Activated naive CD4-positive, alpha-beta T cell treated with anti-CD3 and anti-CD28 coated beads for 36 hours (primary cell): ENCODE data around the gene SEL1L3. TPM values are rescaled to one million over a fixed set of nuclear protein-coding genes. Genes with fewer than 3 reads are reported as not detected.

ENCODE experiments used
- CTCF ChIA-PET: fragments of 350-600 bp; sonication (Branson Sonifier 250); formaldehyde crosslinking; loops from one replicate; lab custom pipeline; 2021; ENCODE audit warnings: antibody characterized with exemption; lab: Charles Lee
- DNase-seq: peaks from one replicate; pipeline ENCODE4 v3.0.0-alpha.2; 2020
- H3K27ac Mint-ChIP-seq: one replicate; pipeline ENCODE4 v1.8.0; 2021; ENCODE audit warnings: mild to moderate bottlenecking, mixed read lengths
- H3K27me3 Mint-ChIP-seq: one replicate; pipeline ENCODE4 v1.8.0; 2021; ENCODE audit warnings: low read depth, mixed read lengths
- H3K36me3 Mint-ChIP-seq: one replicate; pipeline ENCODE4 v1.8.0; 2021; ENCODE audit warnings: low read depth, mixed read lengths
- H3K4me1 Mint-ChIP-seq: one replicate; pipeline ENCODE4 v1.8.0; 2021; ENCODE audit warnings: low read depth, mixed read lengths
- H3K4me3 Mint-ChIP-seq: one replicate; pipeline ENCODE4 v1.8.0; 2021; ENCODE audit warnings: mild to moderate bottlenecking, moderate library complexity, mixed read lengths
- H3K9me3 Mint-ChIP-seq: one replicate; pipeline ENCODE4 v1.8.0; 2021; ENCODE audit warnings: mixed read lengths
- intact Hi-C: fragments of 100-400 bp; cut with micrococcal nuclease; formaldehyde crosslinking; loops from one replicate; pipeline ENCODE4 v1.15.1; 2023
- total RNA-seq, 2 experiments: library from RNA; stranded (reverse); gene quantifications; one replicate each; pipeline ENCODE4 v1.2.3, GENCODE V29; 2021

SEL1L3 gene
- total RNA-seq, 2 experiments from 2014 or later, result 32.3 to 38.2 TPM

DNA sequence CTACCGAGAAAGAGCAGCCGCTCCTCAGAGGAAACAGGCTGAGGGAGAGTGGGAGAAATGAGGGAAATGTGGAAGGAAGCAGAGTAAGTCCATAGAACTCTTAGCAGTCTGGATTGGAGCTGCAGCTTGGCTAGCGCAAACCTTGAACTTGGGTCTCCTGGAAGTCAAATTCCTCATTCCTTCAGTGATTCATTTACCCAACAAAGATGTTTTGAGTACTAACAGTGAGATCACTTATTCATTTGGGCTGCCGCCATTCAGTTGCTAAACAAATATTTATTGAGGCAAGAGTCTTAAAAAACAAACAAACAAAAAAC, 51.5 kb downstream of the SEL1L3 start:
- H3K9me3 Mint-ChIP-seq, result no peaks in the 10 kb centered on the region
- no peaks in the 10 kb centered on the region for H3K27me3 Mint-ChIP-seq
- CTCF ChIA-PET, result no interaction called here
- no peak overlapping the region for H3K4me3 Mint-ChIP-seq
- no peak overlapping the region for H3K27ac Mint-ChIP-seq
- no peak for DNase-seq
- intact Hi-C loops, result no loop called here
- H3K4me1 Mint-ChIP-seq, result no peaks in the 10 kb centered on the region
- peaks cover 28% of the 10 kb centered on the region for H3K36me3 Mint-ChIP-seq

DNA sequence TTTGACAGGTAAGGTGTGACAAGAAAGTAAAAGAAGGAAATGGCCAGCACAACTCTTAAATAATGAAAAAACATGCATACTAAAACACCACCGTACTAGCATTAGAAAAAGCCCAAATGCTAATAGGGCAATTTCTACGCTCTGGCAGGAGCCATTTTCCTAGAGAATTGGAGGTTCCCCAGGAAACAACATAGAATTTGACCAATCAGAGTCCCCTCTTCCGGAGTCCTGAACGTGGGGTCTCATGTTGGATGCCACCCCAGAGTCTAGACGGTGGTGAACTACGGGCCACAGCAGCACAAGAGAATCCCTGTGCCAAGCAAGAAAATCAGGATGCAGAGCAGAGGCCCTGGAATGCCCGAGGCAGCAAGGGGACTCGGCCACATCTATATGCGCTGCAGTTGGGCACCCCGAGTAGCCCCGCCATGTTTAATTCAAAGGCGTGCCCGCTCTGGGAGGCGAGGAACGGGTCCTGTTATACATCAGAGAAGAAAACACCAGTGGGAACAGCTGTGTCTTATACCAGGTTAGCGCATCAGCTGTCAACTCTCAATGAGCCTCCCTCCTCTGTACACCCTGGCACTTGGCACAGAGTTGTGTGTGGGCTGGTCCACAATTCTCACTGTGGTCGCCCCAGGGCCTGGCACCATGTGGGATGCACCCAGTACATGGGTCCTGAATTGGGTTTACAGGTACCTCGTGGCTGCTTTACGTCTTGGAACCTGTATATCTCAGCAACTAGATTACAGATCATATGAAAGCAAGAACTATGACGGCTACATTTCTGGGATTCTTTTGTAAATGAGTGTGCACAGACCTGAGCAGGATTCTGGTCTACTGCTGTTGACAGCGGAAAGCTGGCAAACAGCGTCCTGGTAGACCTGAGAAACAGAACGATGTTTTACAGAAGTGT, 52.1 kb downstream of the SEL1L3 start:
- Mint-ChIP-seq H3K9me3 (no peaks in the 10 kb centered on the region), H3K36me3 (peaks cover 27% of the 10 kb centered on the region), H3K4me3 (no peak overlapping the region), H3K4me1 (no peaks in the 10 kb centered on the region), H3K27me3 (no peaks in the 10 kb centered on the region), H3K27ac (no peak overlapping the region)
- DNase-seq, result no peak
- intact Hi-C loops, result no loop called here
- CTCF ChIA-PET, result no interaction called here

DNA sequence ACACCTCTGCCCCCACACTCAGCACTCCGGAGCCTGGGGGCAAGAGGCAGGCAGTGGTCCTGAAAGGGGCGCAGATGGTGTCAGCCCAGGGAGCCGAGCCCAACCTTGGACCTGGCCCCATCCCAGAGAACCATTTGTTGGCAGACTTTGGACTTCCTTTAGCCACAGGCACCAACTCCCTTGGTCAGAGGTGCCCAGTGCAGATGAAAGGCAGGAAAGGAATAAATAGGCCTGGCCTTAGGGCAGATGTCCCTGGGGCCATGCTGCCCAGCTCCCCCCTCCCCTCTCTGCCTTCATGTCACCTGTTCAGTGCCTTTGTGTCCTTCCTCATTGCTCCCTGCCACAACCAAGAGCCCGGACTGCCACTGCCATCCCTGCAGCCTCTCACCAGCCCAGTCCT, 52.8 kb downstream of the SEL1L3 start:
- Mint-ChIP-seq H3K4me1 (no peaks in the 10 kb centered on the region), H3K36me3 (peaks cover 27% of the 10 kb centered on the region), H3K27me3 (no peaks in the 10 kb centered on the region), H3K9me3 (no peaks in the 10 kb centered on the region), H3K27ac (no peak overlapping the region), H3K4me3 (no peak overlapping the region)
- DNase-seq, result no peak
- CTCF ChIA-PET, result no interaction called here
- intact Hi-C loops, result no loop called here

DNA sequence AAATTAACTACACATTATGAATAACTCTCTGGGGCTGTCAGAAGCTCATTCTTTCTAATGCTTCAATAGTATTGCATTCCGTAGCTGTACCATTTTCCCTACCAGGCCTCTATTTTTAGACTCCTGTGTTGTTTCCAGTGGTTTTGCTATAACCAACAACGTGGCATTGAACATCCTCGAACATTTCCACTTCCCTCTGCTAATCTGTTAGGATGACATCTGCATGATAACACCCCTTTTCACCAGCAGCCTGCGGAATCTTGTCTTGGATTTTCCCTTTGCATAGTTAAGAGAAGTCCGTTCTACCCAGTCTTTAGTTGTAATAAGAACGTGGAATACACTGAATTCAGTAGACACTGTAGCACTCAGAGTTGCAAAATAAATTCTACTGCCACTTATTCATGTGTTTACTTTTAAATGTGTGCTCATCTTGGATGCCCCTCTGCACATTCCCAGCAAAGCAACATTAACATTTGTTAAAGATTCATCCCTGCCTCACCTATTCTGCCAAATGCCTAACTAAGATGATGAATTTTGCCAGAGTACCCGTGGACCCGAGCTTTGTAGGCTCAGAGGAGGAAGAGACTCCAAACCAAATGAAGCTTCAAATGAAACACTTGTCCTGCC, 55.6 kb downstream of the SEL1L3 start:
- Mint-ChIP-seq H3K4me3 (no peak overlapping the region), H3K9me3 (no peaks in the 10 kb centered on the region), H3K27me3 (no peaks in the 10 kb centered on the region), H3K4me1 (no peaks in the 10 kb centered on the region), H3K27ac (no peak overlapping the region), H3K36me3 (peaks cover 24% of the 10 kb centered on the region)
- intact Hi-C loops, result no loop called here
- CTCF ChIA-PET, result interaction anchor here (0.8 kb wide), 1 partner anchor 55 kb away, joined by 5 read pairs; no protein-coding TSS in a partner anchor
- no peak for DNase-seq

DNA sequence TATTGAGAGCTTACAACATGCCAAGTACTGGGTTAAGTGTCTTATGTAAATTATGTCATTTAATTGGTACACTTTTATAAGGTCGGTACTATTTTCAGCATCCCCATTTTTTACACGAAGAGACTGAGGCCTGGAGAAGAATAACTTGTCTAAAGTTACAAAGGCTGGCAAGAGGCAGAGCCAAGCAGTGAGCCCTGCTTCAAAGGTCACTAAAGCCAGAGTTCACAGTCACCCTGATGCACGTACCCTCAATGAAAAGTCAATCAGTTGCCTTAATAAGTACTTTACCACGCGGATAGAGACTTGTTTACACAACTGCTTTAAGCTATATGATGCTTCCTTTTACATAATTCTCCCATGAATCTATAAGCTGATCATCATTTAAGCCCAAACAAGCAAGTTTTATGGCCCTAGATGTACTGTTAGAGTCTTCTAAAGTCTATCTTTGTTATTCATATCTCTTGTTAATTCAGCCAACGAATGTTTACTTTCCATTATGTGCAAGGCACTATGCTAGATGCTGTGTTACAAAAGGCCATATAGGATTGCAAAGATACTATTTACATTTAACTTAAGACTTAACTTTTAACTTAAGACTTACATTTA, 57.4 kb downstream of the SEL1L3 start:
- H3K27ac Mint-ChIP-seq, result no peak overlapping the region
- intact Hi-C loops, result no loop called here
- no peak overlapping the region for H3K4me3 Mint-ChIP-seq
- CTCF ChIA-PET, result no interaction called here
- H3K36me3 Mint-ChIP-seq, result peaks cover 37% of the 10 kb centered on the region
- H3K9me3 Mint-ChIP-seq, result no peaks in the 10 kb centered on the region
- H3K4me1 Mint-ChIP-seq, result no peaks in the 10 kb centered on the region
- no peaks in the 10 kb centered on the region for H3K27me3 Mint-ChIP-seq
- DNase-seq, result no peak

DNA sequence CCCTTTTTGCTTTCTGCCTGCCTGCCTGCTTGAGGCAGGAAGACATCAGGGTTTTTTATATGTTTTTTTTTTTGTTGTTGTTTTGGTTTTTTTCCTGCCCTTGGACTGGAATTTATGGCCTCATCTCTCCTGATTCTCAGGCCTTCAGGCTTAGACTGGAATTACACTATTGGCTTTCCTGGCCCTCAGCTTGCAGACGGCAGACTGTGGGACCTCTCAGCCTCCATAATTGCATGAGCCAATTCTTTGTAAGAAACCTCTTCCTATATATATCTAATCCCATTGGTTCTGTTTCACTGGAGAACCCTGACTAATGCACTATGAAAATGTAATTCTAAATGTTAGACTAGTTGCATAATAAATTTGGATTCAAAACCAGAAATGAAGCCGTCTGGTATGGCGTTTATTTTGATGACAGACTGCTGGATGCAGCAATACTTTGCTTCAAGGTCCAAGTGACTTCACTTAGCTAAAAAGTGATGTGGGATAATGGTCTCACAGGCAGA, 59.0 kb downstream of the SEL1L3 start:
- Mint-ChIP-seq H3K4me1 (no peaks in the 10 kb centered on the region), H3K9me3 (no peaks in the 10 kb centered on the region), H3K27me3 (no peaks in the 10 kb centered on the region), H3K4me3 (no peak overlapping the region), H3K27ac (no peak overlapping the region), H3K36me3 (peaks cover 43% of the 10 kb centered on the region)
- no peak for DNase-seq
- CTCF ChIA-PET, result no interaction called here
- intact Hi-C loops, result no loop called here

DNA sequence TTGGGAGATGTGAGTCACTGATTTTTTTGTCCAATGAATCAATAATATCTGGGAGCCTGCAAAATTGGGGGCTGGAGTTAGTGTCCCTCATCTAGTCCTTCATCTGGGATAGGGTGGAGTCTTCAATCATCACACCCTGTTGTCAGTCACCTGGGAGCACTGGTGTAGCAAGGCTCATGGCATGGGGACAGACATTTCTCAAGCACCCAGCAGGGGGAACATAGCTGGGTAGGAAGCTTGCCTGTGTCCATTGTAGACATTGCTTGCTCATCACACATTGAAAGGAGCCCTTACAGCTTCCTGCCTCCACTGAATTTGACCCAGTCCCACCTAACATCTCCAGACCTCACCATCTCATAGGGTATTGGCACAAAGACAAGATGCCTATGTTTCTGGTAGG, 61.2 kb downstream of the SEL1L3 start:
- no peak overlapping the region for H3K4me3 Mint-ChIP-seq
- CTCF ChIA-PET, result no interaction called here
- H3K36me3 Mint-ChIP-seq, result peaks cover 47% of the 10 kb centered on the region
- no peaks in the 10 kb centered on the region for H3K9me3 Mint-ChIP-seq
- H3K27ac Mint-ChIP-seq, result no peak overlapping the region
- no peaks in the 10 kb centered on the region for H3K27me3 Mint-ChIP-seq
- no peak for DNase-seq
- intact Hi-C loops, result no loop called here
- H3K4me1 Mint-ChIP-seq, result no peaks in the 10 kb centered on the region

DNA sequence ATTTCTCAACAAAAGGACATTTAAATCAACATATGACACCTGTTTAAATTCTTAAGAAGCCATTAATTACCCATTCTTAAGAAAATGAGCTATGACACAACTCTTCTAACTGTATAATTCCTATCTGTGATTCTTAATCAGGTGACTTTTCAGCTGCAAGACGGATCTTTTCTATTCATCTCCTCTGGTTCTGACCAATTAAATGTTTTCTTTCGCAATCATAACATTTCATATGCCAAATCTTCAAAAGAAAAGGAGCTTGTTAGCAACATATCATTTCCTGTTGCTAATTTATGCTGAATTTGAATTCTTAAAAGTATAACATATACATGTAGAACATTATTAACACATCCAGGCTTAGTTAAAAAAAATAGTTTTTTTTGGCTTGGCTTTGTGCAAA, 62.5 kb downstream of the SEL1L3 start:
- Mint-ChIP-seq H3K36me3 (peaks cover 49% of the 10 kb centered on the region), H3K4me3 (no peak overlapping the region), H3K27me3 (no peaks in the 10 kb centered on the region), H3K9me3 (no peaks in the 10 kb centered on the region), H3K4me1 (no peaks in the 10 kb centered on the region), H3K27ac (no peak overlapping the region)
- DNase-seq, result no peak
- intact Hi-C loops, result no loop called here
- CTCF ChIA-PET, result interaction anchor here (0.6 to 1.0 kb wide), 2 partner anchors 8 to 201 kb away, joined by 3 read pairs; no protein-coding TSS in a partner anchor

DNA sequence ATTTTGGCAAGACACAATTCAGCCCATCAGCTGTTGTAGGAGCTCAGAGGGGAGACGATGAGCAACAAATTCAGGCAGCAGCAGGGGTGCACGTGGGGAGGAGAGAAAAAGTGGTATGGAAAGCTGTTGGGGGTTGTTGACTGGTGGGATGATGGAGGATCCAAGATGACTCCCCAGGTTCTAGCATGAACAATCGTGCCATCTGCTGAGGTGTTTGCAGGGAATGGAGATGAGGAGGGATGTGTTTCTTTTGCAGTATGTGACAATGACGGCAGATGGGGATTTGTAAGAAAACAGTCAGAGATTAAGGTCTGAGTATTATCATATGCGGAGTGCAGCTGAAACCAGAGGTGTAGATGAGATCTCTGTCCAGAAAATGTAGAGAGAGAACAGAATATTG, 63.3 kb downstream of the SEL1L3 start:
- no peak for DNase-seq
- H3K27ac Mint-ChIP-seq, result no peak overlapping the region
- no peaks in the 10 kb centered on the region for H3K9me3 Mint-ChIP-seq
- H3K4me3 Mint-ChIP-seq, result no peak overlapping the region
- intact Hi-C loops, result no loop called here
- no peaks in the 10 kb centered on the region for H3K4me1 Mint-ChIP-seq
- no peaks in the 10 kb centered on the region for H3K27me3 Mint-ChIP-seq
- CTCF ChIA-PET, result interaction anchor here (1.0 kb wide), 1 partner anchor 7 kb away, joined by 3 read pairs; no protein-coding TSS in a partner anchor
- H3K36me3 Mint-ChIP-seq, result peaks cover 54% of the 10 kb centered on the region

DNA sequence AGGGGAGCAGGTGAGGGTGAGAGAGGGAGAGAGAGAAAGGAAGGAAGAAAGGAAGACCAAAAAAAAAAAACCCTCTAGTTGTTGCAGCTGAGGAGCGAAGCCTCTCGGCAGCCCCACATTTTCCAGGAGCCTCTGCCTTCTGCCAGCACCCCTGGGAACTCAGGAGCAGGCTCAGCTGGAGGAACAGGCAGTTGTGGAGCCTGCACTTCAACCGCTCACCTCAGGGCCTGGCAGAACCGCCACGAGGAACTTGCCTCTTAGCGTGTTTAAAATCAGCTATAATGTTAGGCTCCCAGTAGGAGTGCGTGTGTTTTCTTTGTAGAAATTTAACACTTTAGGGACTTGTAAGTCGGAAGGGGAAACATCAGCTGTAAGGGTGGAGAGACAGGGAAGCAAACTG, 65.7 kb downstream of the SEL1L3 start:
- Mint-ChIP-seq H3K4me3 (no peak overlapping the region), H3K36me3 (peaks cover 63% of the 10 kb centered on the region), H3K4me1 (no peaks in the 10 kb centered on the region), H3K27ac (no peak overlapping the region), H3K9me3 (no peaks in the 10 kb centered on the region), H3K27me3 (no peaks in the 10 kb centered on the region)
- CTCF ChIA-PET, result no interaction called here
- intact Hi-C loops, result no loop called here
- no peak for DNase-seq

DNA sequence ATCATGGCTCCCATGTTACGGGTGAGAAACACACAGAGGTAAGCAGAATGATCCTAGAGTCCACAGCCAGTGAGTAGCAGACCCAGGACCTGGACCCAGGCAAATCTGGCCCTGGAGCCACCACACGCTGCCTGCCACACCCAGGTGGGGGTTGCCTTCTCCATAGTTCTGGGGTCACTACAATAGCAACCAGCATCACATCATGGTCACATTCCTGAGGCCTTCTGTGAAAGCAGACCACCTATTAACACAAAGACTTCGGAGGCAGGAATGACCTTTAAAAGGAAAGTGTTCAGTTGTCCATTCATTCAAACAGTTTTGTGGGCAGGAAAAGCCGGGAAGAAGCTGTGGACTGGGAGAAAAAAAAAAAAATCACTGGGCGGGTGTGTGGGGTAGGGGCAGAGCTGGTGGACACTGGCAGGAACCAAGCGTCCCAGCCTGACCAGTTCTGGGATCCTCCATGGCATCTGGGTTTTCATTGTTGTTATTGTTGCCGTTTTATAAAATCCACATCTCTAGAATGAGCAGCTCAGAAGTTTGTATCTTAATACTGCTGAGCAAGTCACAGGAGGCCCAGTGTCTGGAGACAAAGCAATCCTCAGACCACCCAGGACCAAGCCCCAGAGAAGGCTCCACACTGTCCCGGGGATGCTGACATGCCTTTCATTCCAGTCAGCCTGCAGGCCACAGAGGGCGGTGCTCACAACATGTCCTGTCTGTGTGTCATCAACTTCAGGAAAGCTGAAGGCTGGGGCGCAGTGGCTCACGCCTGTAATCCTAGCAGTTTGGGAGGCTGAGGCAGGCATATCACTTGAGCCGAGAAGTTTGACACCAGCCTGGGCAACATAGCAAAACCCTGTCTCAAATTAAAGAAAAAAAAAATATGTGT, 67.0 kb downstream of the SEL1L3 start:
- intact Hi-C loops, result no loop called here
- Mint-ChIP-seq H3K36me3 (peaks cover 54% of the 10 kb centered on the region), H3K27ac (no peak overlapping the region), H3K4me1 (no peaks in the 10 kb centered on the region), H3K27me3 (no peaks in the 10 kb centered on the region), H3K9me3 (no peaks in the 10 kb centered on the region), H3K4me3 (no peak overlapping the region)
- no peak for DNase-seq
- CTCF ChIA-PET, result no interaction called here

DNA sequence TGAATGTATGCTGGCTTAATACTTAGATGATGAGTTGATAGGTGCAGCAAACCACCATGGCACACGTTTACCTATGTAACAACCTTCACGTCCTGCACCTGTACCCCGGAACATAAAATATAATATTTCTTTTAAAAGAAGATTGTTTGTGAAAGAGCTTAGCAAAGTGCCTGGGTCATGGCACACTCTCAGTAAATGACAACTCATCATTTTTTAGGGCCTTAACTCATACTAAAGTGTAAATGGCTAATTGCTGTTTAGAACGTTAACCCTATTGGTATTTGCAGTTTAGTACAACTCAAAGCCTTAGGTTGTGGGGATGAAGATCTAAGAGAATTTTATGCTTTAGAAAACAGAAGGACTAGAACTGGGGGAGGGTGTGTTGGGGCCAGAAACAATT, 67.7 kb downstream of the SEL1L3 start:
- Mint-ChIP-seq H3K27me3 (no peaks in the 10 kb centered on the region), H3K36me3 (peaks cover 53% of the 10 kb centered on the region), H3K4me3 (no peak overlapping the region), H3K27ac (no peak overlapping the region), H3K4me1 (no peaks in the 10 kb centered on the region), H3K9me3 (no peaks in the 10 kb centered on the region)
- CTCF ChIA-PET, result no interaction called here
- DNase-seq, result no peak
- intact Hi-C loops, result no loop called here
